Neural cell (in vitro differentiated cells): ENCODE results near the gene IDH3A.

Experiments
- EP300 ChIP-seq: fragments of 450-650 bp; conservative IDR thresholded peaks from 2 replicates; pipeline ENCODE4 v1.6.1; 2014; ENCODE audit warnings: antibody characterized with exemption, mild to moderate bottlenecking, moderate library complexity; ENCODE audit not compliant: poor library complexity, severe bottlenecking
- EZH2 ChIP-seq: fragments of 200-600, 300-800 bp; shearing (Covaris generic), sonication (generic); IDR thresholded peaks from 2 replicates; pipeline ENCODE4 v1.6.1; 2014; ENCODE audit warnings: antibody characterized with exemption, low read length, borderline replicate concordance, mild to moderate bottlenecking; ENCODE audit not compliant: insufficient read depth, poor library complexity, severe bottlenecking
- MXI1 ChIP-seq: fragments of 450-650 bp; conservative IDR thresholded peaks from 2 replicates; pipeline ENCODE4 v1.6.1; 2014; ENCODE audit warnings: antibody characterized with exemption, mild to moderate bottlenecking; ENCODE audit not compliant: poor library complexity, severe bottlenecking
- POLR2AphosphoS5 ChIP-seq: IDR thresholded peaks from 2 replicates; pipeline ENCODE4 v1.6.1; 2012
- RAD21 ChIP-seq: fragments of 450-650 bp; conservative IDR thresholded peaks from 2 replicates; pipeline ENCODE4 v1.6.1; 2014; ENCODE audit warnings: antibody characterized with exemption, mild to moderate bottlenecking, moderate library complexity
- TF ChIP-seq, protein P1 (sequence below): fragments of 450-650 bp; IDR thresholded peaks from 2 replicates; pipeline ENCODE4 v1.5.1; 2014; ENCODE audit warnings: antibody characterized with exemption, mild to moderate bottlenecking, moderate library complexity; ENCODE audit not compliant: poor library complexity, severe bottlenecking
- TF ChIP-seq, protein P2 (sequence below): IDR thresholded peaks from 2 replicates; pipeline ENCODE4 v1.6.1; 2012; ENCODE audit warnings: borderline replicate concordance

DNA sequence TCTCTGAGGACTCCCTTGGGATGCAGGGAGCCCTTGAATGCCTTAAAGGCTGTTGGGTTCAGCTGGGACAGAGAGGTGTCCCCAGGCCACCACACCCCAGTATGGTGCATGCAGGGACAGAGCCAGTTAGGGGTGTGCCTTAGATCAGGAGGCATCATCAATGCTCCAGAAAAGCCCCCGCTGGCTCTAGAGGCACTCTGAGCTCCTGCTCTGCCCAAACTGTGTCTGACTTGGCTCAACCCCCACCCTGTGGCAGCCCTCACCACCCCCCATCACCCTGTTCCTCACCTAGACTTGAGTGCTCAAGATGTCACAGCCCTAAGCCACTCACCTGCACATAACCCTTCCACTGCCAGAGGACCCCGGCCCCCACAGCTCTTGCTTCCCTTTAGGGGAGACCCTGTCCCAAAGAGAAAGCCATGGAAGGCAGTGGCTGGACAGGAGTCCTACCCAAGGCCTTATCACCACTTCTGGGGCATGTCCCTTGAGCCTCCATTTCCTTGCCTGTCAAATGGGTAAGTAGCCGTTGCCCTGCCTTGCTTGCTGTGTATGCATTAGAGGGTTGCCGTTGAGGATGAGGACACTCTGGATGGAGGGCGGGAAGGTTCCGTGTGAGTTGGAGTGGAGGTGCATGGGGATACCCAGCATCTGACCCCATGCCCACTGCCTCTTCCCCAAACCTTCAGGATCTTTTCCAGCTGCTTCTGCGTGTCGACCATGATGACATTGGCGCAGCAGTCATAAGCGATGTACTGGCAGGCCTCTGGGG, 43.8 kb downstream of the IDH3A start:
- TF ChIP-seq, protein P1, sequence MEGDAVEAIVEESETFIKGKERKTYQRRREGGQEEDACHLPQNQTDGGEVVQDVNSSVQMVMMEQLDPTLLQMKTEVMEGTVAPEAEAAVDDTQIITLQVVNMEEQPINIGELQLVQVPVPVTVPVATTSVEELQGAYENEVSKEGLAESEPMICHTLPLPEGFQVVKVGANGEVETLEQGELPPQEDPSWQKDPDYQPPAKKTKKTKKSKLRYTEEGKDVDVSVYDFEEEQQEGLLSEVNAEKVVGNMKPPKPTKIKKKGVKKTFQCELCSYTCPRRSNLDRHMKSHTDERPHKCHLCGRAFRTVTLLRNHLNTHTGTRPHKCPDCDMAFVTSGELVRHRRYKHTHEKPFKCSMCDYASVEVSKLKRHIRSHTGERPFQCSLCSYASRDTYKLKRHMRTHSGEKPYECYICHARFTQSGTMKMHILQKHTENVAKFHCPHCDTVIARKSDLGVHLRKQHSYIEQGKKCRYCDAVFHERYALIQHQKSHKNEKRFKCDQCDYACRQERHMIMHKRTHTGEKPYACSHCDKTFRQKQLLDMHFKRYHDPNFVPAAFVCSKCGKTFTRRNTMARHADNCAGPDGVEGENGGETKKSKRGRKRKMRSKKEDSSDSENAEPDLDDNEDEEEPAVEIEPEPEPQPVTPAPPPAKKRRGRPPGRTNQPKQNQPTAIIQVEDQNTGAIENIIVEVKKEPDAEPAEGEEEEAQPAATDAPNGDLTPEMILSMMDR: no peak
- TF ChIP-seq POLR2AphosphoS5 (no peak), MXI1 (no peak), EZH2 (no peak), EP300 (no peak), RAD21 (no peak)
- TF ChIP-seq, protein P2, sequence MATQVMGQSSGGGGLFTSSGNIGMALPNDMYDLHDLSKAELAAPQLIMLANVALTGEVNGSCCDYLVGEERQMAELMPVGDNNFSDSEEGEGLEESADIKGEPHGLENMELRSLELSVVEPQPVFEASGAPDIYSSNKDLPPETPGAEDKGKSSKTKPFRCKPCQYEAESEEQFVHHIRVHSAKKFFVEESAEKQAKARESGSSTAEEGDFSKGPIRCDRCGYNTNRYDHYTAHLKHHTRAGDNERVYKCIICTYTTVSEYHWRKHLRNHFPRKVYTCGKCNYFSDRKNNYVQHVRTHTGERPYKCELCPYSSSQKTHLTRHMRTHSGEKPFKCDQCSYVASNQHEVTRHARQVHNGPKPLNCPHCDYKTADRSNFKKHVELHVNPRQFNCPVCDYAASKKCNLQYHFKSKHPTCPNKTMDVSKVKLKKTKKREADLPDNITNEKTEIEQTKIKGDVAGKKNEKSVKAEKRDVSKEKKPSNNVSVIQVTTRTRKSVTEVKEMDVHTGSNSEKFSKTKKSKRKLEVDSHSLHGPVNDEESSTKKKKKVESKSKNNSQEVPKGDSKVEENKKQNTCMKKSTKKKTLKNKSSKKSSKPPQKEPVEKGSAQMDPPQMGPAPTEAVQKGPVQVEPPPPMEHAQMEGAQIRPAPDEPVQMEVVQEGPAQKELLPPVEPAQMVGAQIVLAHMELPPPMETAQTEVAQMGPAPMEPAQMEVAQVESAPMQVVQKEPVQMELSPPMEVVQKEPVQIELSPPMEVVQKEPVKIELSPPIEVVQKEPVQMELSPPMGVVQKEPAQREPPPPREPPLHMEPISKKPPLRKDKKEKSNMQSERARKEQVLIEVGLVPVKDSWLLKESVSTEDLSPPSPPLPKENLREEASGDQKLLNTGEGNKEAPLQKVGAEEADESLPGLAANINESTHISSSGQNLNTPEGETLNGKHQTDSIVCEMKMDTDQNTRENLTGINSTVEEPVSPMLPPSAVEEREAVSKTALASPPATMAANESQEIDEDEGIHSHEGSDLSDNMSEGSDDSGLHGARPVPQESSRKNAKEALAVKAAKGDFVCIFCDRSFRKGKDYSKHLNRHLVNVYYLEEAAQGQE: no peak
